GM12878 (cell line): ENCODE results near the gene DCLK2. TPM values are rescaled to one million over a fixed set of nuclear protein-coding genes. Genes with fewer than 3 reads are reported as not detected.

ENCODE experiments used
- ATAC-seq: fragments of 200-7000 bp; cut with Tn5 transposase; 3 replicates; pipeline ENCODE4 v1.9.1; 2020; ENCODE audit warnings: mild to moderate bottlenecking, moderate library complexity
- BruUV-seq: library from RNA; stranded (reverse); fragments of 400-500 nt; replicated peaks from 2 replicates; lab custom pipeline; 2021; lab: Mats Ljungman, UMichigan
- CTCF ChIA-PET: fragments of 300-600 bp; sonication (Branson Sonifier 250); formaldehyde crosslinking; extraction: SDS; loops from one replicate; lab custom pipeline; 2021; ENCODE audit warnings: inconsistent platforms; lab: Yijun Ruan, JAX
- POLR2A ChIA-PET: fragments of 350-600 bp; formaldehyde crosslinking; extraction: SDS; loops from one replicate; lab custom pipeline; 2021; ENCODE audit warnings: inconsistent platforms; lab: Charles Lee
- RAD21 ChIA-PET: fragments of 300-600 bp; sonication (Branson Sonifier 250); formaldehyde crosslinking; loops from one replicate; lab custom pipeline; 2023; ENCODE audit warnings: antibody characterized with exemption; ENCODE audit not compliant: unreplicated experiment; lab: Charles Lee
- SMC1A ChIA-PET: fragments of 300-600 bp; sonication (Branson Sonifier 250); formaldehyde crosslinking; loops from one replicate; lab custom pipeline; 2023; ENCODE audit not compliant: unreplicated experiment, uncharacterized antibody; lab: Charles Lee
- DNase-seq: peaks from one replicate; pipeline ENCODE4 v3.0.0-alpha.2; 2011; ENCODE audit warnings: low read depth, low spot score
- FAIRE-seq: peaks from 3 replicates; lab custom pipeline; 2011; peaks lifted over from hg19 to GRCh38; lab: Jason Lieb, UNC
- H2AFZ ChIP-seq: 2 replicates; pipeline ENCODE4 v1.6.0; 2011; ENCODE audit warnings: low read depth, low read length, control low read depth; ENCODE audit not compliant: control insufficient read depth
- H3K27ac ChIP-seq: 2 replicates; pipeline ENCODE4 v1.5.1; 2011; ENCODE audit warnings: control low read depth; ENCODE audit not compliant: control insufficient read depth, insufficient read depth
- H3K27me3 ChIP-seq, 2 experiments: replicated peaks in 1 of 2; 2 replicates each; pipeline versions ENCODE4 v1.6.0 to v1.6.1; 2011; ENCODE audit warnings: low read length in 1 of 2; ENCODE audit not compliant: control insufficient read depth in 2 of 2, insufficient read depth in 2 of 2
- H3K36me3 ChIP-seq, 2 experiments: 2 replicates each; pipeline ENCODE4 v1.5.1; 2011; ENCODE audit warnings: low read length in 1 of 2; ENCODE audit not compliant: control insufficient read depth in 2 of 2, insufficient read depth in 2 of 2
- H3K4me1 ChIP-seq: 2 replicates; pipeline ENCODE4 v1.6.1; 2011; ENCODE audit warnings: mild to moderate bottlenecking, low read length, moderate library complexity, mixed read lengths; ENCODE audit not compliant: control insufficient read depth, insufficient read depth
- H3K4me2 ChIP-seq: 2 replicates; pipeline ENCODE4 v1.6.0; 2011; ENCODE audit warnings: control low read depth; ENCODE audit not compliant: control insufficient read depth, insufficient read depth
- H3K4me3 ChIP-seq: fragments of 200-600 bp; sonication (generic); 2 replicates; pipeline ENCODE4 v1.5.1; 2016
- H3K79me2 ChIP-seq: 2 replicates; pipeline ENCODE4 v1.6.0; 2011; ENCODE audit warnings: low read length; ENCODE audit not compliant: control insufficient read depth, insufficient read depth
- H3K9ac ChIP-seq: 2 replicates; pipeline ENCODE4 v1.8.0; 2011; ENCODE audit warnings: low read length, control low read depth, mixed read lengths; ENCODE audit not compliant: control insufficient read depth, insufficient read depth
- H3K9me3 ChIP-seq: replicated peaks from 3 replicates; pipeline ENCODE4 v1.5.1; 2011; ENCODE audit warnings: mild to moderate bottlenecking, low read length; ENCODE audit not compliant: control insufficient read depth, insufficient read depth
- H4K20me1 ChIP-seq: 2 replicates; pipeline ENCODE4 v1.6.0; 2011; ENCODE audit not compliant: control insufficient read depth, insufficient read depth
- EED ChIP-seq: sonication (generic); IDR thresholded peaks from 2 replicates; pipeline ENCODE4 v1.6.1; 2016; ENCODE audit warnings: antibody characterized with exemption, low read depth
- PRDM15 ChIP-seq: fragments of 450-650 bp; formaldehyde crosslinking; IDR thresholded peaks from 2 replicates; pipeline ENCODE4 v1.4.0; 2020; ENCODE audit warnings: mild to moderate bottlenecking, moderate library complexity
- SIN3A ChIP-seq: IDR thresholded peaks from 2 replicates; pipeline ENCODE4 v1.6.1; 2012; ENCODE audit warnings: low read depth, low read length, improper control_type of control experiment
- SUPT20H ChIP-seq: IDR thresholded peaks from 2 replicates; pipeline ENCODE4 v1.6.1; 2011; ENCODE audit warnings: low read depth, mild to moderate bottlenecking, low read length, moderate library complexity, borderline replicate concordance; ENCODE audit not compliant: control insufficient read depth
- TBL1XR1 ChIP-seq: IDR thresholded peaks from 2 replicates; pipeline ENCODE4 v1.6.1; 2012; ENCODE audit warnings: low read depth, low read length, improper control_type of control experiment
- ZBTB11 ChIP-seq: fragments of 450-650 bp; formaldehyde crosslinking; IDR thresholded peaks from 2 replicates; pipeline ENCODE4 v1.5.0; 2022; ENCODE audit warnings: mild to moderate bottlenecking, missing genetic modification characterization
- ZNF24 ChIP-seq: fragments of 450-650 bp; IDR thresholded peaks from 2 replicates; pipeline ENCODE4 v1.6.1; 2017; ENCODE audit warnings: antibody characterized with exemption, mild to moderate bottlenecking
- WGBS: methylation state at CpG from one replicate; pipeline ENCODE4 v1.1.6; 2016; ENCODE audit warnings: low lambda C conversion rate; ENCODE audit not compliant: insufficient replicate concordance, insufficient coverage; ENCODE audit errors: missing lambda C conversion rate; 5-methylcytosine and 5-hydroxymethylcytosine counted together
- in situ Hi-C: fragments of 300-500 bp; cut with MboI; formaldehyde crosslinking; loops from 9 replicates; pipeline ENCODE4 v1.14.3; 2018; ENCODE audit warnings: mixed read lengths
- intact Hi-C: fragments of 100-400 bp; cut with micrococcal nuclease; formaldehyde crosslinking; loops from one replicate; pipeline ENCODE4 v1.14.2; 2022; ENCODE audit not compliant: unreplicated experiment
- polyA plus RNA-seq, 11 experiments: library from polyadenylated mRNA; depleted of rRNA in 4 of 11; unstranded in 6 of 11; stranded (reverse) in 5 of 11; fragments of >200 nt; fragmentation: Nextera tagmentation in 4 of 11; fragmentation: Illumina TruSeq in 1 of 11; extraction: Ambion mirVana in 4 of 11; extraction: Trizol in 1 of 11; gene quantifications; 1 replicate in 1 of 11; 2 replicates in 10 of 11; pipeline versions ENCODE4 v1.2.1 to v1.2.3, GENCODE V29; 2011 to 2016; ENCODE audit warnings: inconsistent platforms in 2 of 11, missing spikeins in 2 of 11, low read depth in 1 of 11
- total RNA-seq, 4 experiments: library from RNA; depleted of rRNA in 3 of 4; stranded (reverse); fragments of >200 nt in 3 of 4; fragmentation: Illumina TruSeq in 1 of 4; extraction: Trizol in 1 of 4; gene quantifications; 2 replicates each; pipeline versions ENCODE4 v1.2.1 to v1.2.3, GENCODE V29; 2013 to 2021
- TF ChIP-seq, protein P1 (sequence below): fragments of 150-350 bp; IDR thresholded peaks from 2 replicates; pipeline ENCODE4 v1.6.1; 2016; ENCODE audit warnings: low read depth, low read length

Gene DCLK2
- total and polyA plus RNA-seq, 10 of the 15 experiments (the other 5 are each of a cell fraction or from before 2014, with no cell fraction given) = not detected

DNA sequence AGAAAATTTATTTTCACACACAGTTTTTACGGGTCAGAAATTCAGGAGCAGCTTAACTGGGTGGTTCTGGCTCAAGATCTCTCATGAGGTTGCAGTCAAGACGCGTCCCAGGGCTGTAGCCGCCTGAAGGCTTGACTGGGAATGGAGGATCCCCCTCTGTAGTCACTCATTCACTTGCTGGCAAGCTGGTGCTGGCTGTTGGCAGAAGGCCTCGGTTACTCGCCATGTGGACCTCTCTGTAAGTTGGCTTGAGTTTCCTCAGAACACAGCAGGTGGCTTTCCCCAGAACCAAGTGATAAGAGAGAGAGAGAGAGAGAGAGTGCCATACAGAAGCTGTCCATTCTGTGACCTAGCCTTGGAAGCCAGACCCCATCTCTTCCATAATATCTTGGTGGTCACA is 132.8 kb downstream of the DCLK2 start:
- in situ Hi-C loops (no loop called here), intact Hi-C loops (no loop called here)
- no peaks in the 10 kb centered on the region for H3K9me3 ChIP-seq
- no peak for TF ChIP-seq SIN3A
- TF ChIP-seq ZNF24 = no peak
- no peak for TF ChIP-seq SUPT20H
- no peak for TF ChIP-seq PRDM15
- TF ChIP-seq, protein P1, sequence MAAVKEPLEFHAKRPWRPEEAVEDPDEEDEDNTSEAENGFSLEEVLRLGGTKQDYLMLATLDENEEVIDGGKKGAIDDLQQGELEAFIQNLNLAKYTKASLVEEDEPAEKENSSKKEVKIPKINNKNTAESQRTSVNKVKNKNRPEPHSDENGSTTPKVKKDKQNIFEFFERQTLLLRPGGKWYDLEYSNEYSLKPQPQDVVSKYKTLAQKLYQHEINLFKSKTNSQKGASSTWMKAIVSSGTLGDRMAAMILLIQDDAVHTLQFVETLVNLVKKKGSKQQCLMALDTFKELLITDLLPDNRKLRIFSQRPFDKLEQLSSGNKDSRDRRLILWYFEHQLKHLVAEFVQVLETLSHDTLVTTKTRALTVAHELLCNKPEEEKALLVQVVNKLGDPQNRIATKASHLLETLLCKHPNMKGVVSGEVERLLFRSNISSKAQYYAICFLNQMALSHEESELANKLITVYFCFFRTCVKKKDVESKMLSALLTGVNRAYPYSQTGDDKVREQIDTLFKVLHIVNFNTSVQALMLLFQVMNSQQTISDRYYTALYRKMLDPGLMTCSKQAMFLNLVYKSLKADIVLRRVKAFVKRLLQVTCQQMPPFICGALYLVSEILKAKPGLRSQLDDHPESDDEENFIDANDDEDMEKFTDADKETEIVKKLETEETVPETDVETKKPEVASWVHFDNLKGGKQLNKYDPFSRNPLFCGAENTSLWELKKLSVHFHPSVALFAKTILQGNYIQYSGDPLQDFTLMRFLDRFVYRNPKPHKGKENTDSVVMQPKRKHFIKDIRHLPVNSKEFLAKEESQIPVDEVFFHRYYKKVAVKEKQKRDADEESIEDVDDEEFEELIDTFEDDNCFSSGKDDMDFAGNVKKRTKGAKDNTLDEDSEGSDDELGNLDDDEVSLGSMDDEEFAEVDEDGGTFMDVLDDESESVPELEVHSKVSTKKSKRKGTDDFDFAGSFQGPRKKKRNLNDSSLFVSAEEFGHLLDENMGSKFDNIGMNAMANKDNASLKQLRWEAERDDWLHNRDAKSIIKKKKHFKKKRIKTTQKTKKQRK = no peak
- TF ChIP-seq TBL1XR1 = no peak
- TF ChIP-seq ZBTB11 (CRISPR knock-in tag) = no peak
- no peak for TF ChIP-seq EED
- ChIA-PET SMC1A (interaction anchor here (2.9 kb wide), 1 partner anchor 204 kb away, joined by 17 read pairs; no protein-coding TSS in a partner anchor), CTCF (interaction anchor here (0.7 to 4.5 kb wide), 3 partner anchors 155 to 223 kb away, joined by 3 to 38 read pairs (median 5); no protein-coding TSS in a partner anchor), POLR2A (no interaction called here), RAD21 (no interaction called here)
- H3K36me3 ChIP-seq = no peaks in the 10 kb centered on the region
- H3K4me3 ChIP-seq = no peak overlapping the region
- no peaks in the 10 kb centered on the region for H3K4me1 ChIP-seq
- ATAC-seq (no peak), FAIRE-seq (no peak), DNase-seq (no peak)
- no peak overlapping the region for H3K27ac ChIP-seq
- H3K79me2 ChIP-seq = no peaks in the 10 kb centered on the region
- no peak overlapping the region for H3K4me2 ChIP-seq
- 25% methylated on average over 6 of the region's 6 CpGs for WGBS
- no TSS peak for BruUV-seq
- H2AFZ ChIP-seq = no peak overlapping the region
- H4K20me1 ChIP-seq = no peaks in the 10 kb centered on the region
- no peak overlapping the region for H3K9ac ChIP-seq
- peaks cover 0 to 2% of the 10 kb centered on the region in 2 experiments; a peak in 1 of 4 replicates for H3K27me3 ChIP-seq
